ENCODE data around the gene C6orf132. TPM values are rescaled to one million over a fixed set of nuclear protein-coding genes. Genes with fewer than 3 reads are reported as not detected.

Gene C6orf132
- total RNA-seq, 1 experiment from 2014 or later = not detected

- no peak for DNase-seq (ENCODE audit: extremely low read depth, low read depth)
These were observed 34.3 kb downstream of the C6orf132 start for GRCh38 chr6:42108071-42108470.

- DNase-seq (ENCODE audit: extremely low read depth, low read depth) = no peak
These were observed 36.1 kb downstream of the C6orf132 start for GRCh38 chr6:42106112-42107023.

DNA sequence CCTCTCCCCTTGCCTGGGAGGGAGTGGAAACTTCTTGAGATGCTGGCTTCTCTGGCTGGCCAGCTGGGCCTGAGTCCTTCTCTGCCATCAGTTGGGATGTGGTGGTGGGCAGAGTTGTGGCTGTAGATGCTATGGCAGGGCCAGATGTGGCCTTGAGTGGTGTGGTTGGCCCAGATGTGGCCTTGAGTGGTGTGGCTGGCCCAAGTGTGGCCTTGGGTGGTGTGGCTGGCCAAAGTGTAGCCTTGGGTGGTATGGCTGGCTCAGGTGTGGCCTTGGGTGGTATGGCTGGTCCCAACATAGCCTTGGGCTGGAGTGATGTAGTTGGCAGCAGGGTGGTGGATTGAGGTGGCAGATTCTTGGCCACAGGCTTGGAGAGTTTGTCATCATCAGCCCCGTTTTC is 36.7 kb downstream of the C6orf132 start:
- no peak for DNase-seq (ENCODE audit: extremely low read depth, low read depth)

DNA sequence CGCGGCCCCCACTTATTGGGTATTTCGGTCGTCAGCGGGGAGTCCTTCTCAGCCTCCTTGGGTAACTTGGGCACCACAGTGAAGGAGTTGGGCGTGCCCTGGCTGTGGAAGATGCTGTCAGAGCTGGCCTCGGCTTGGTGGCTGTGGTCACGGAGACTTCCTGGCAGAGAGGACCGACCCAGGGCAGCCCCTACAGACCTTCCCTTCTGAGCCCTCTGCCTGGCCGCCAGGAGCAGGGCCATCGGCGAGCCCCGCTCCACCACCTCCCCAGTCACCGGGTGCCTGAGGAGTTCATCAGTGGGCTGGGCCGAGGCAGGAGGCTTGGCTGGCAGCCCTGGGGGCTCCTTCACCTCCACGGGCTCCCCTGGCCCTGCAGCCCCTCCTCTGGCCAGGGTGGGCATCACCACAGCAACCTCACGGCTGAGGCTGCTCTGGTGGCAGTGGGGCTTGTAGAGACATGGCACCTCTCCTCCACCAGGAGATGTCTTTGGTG is 37.2 kb downstream of the C6orf132 start:
- no peak for DNase-seq (ENCODE audit: extremely low read depth, low read depth)

DNA sequence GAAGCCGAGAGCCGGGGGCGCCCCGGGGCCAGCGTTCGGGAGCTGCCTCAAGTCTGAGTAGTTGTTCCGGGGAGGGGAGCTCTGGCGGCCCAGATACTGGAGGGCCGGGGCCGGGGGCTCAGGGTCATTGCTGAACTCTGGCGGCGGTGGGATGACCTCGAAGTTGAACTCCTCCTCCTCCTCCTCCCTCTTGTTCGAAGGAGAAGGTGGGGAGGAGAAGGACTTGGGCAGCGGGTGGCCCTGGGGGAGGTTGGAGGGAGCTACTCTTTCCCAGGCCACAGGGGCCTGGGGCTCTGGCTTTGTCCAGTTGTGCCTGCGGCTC is 37.7 kb downstream of the C6orf132 start:
- no peak for DNase-seq (ENCODE audit: extremely low read depth, low read depth)

GRCh38 chr6:42104095-42104803 is 38.2 kb downstream of the C6orf132 start:
- DNase-seq (ENCODE audit: extremely low read depth, low read depth) = no peak

GRCh38 chr6:42103753-42104094 is 38.7 kb downstream of the C6orf132 start:
- DNase-seq (ENCODE audit: extremely low read depth, low read depth) = no peak

GRCh38 chr6:42103216-42103615 is 39.2 kb downstream of the C6orf132 start:
- no peak for DNase-seq (ENCODE audit: extremely low read depth, low read depth)

- DNase-seq (ENCODE audit: extremely low read depth, low read depth) = no peak
These were observed 41.2 kb downstream of the C6orf132 start for GRCh38 chr6:42101186-42101657.

GRCh38 chr6:42100029-42100901 is 42.2 kb downstream of the C6orf132 start:
- DNase-seq (ENCODE audit: extremely low read depth, low read depth) = no peak

DNA sequence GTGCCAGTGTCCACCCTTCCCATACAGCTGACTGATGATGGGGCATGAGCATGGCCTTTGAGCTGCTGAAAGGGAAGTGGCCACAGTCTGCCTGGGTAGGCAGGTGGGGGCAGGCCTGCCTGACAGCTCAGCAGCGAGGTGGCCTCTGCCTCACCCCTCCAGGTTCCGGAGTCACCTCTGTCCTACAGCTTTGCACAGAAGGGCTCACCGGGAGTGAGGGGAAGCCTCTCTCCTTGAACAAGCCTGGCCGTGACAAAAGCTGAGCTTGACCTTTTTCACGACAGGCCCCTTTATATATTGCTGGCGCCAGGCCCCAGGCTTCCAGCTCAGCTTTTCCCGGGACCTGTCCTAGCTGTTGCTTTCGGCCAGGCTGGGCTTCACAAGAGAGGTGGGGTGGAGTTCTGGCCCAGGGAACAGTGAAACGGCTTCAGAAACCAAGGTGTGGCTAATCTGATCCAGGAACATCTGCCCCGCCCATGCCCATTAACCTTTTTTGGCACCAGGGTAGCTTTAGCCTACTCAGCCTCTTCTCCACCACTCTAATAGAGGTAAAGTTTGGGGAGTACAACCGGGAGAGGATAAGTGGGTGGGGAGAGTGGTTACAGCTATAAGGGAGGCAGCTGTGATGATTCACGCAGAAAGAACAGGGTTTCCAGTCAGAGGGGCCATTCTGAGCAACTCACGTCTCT is 42.9 kb downstream of the C6orf132 start:
- DNase-seq (ENCODE audit: extremely low read depth, low read depth) = no peak

- DNase-seq (ENCODE audit: extremely low read depth, low read depth) = no peak
These were observed 46.5 kb downstream of the C6orf132 start for GRCh38 chr6:42095776-42096541.

DNA sequence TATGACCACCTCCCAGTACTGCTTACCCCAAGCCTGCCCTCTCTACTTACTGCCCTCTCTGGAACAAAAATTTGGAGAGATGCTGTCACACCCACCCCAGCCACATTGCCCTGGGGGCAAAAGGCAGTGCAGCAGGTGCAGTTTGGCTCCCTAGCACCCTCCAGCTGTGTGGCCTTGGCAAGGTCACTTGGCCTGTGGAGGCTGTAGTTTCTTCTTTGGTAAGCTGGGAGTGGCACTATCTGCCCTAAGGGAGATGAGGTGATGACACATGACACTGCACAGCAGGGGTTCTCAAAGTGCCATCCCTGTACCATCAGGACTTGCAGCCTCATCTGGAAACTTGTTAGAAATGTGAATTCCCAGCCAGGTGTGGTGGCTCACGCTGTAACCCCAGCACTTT is 47.3 kb downstream of the C6orf132 start:
- no peak for DNase-seq (ENCODE audit: extremely low read depth, low read depth)

GRCh38 chr6:42093582-42094329 is 48.7 kb downstream of the C6orf132 start:
- no peak for DNase-seq (ENCODE audit: extremely low read depth, low read depth)

GRCh38 chr6:42091718-42092023 is 50.7 kb downstream of the C6orf132 start:
- DNase-seq (ENCODE audit: extremely low read depth, low read depth) = no peak

DNA sequence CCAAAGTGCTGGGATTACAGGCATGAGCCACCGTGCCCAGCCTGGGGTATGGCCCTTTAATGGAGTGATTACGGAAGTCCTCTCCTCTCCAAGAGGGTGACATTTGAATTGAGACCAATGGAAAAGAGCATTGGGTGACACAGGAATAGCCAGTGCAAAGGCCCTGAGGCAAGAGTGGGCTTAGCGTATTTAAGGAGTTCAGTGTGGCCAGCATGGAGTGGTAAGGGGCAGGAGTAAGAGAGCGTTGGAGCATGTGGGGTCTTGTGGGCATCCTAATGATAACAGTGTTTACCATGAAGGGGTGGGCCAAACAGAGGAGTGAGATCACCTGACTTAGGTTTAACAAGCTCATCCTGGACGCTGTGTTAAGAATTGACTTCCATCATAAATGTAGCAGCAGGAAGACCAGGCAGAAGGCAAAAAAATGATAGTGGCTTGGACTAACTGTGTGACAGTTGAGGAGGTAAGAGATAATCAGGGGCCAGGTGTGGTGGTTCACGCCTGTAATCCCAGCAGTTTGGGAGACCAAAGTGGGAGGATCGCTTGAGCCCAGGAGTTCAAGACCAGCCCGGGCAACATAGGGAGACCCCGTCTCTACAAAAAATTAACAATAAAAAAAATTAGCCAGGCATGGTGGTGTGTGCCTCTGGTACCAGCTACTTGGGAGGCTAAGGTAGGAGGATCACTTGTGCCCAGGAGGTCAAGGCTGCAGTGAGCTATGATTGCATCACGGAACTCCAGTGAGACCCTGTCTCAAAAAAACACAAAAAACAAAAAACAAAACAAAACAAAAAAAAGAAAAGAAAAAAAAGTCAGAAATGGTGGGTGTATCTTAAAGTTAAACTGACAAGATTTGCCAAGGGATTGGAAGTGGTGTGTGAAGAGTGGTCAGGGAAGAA is 51.4 kb downstream of the C6orf132 start:
- DNase-seq (ENCODE audit: extremely low read depth, low read depth) = no peak

DNA sequence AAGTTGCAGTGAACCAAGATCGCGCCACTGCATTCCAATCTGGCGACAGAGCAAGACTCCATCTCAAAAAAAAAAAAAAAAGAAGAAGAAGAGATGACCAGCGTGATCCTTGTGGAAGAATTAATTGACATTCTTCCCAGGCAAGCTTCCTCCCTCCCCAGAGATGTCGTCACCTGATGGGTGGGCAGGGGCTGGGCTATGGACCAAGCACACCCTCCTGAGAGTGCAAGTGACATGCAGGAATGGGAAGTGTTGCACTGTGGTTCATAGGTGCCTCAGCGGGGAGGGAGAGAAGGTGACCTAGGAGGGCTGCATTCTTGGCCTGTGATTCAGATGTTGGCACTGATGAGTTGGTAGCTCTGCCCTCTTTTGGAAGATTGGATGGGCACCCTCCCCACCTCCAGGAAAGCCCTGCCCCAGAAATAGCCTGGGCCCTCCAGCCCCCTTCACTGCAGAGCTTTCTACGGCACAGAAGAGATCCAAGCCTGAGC is 54.3 kb downstream of the C6orf132 start:
- no peak for DNase-seq (ENCODE audit: extremely low read depth, low read depth)
